HCT116 (cell line): Measurements from ENCODE around the gene PRMT7. TPM values are rescaled to one million over a fixed set of nuclear protein-coding genes. Genes with fewer than 3 reads are reported as not detected.

Experiments used
- ATAC-seq: fragments of 200-7000 bp; cut with Tn5 transposase; 2 replicates; pipeline ENCODE4 v1.9.1; 2020; ENCODE audit warnings: mild to moderate bottlenecking, moderate library complexity
- BruUV-seq: library from RNA; stranded (reverse); fragments of 400-500 nt; replicated peaks from 2 replicates; lab custom pipeline; 2021; lab: Mats Ljungman, UMichigan
- CTCF ChIA-PET: fragments of 300-600 bp; sonication (Branson Sonifier 250); formaldehyde crosslinking; loops from one replicate; lab custom pipeline; 2021; ENCODE audit warnings: antibody characterized with exemption; lab: Charles Lee
- POLR2A ChIA-PET: fragments of 300-600, 350-600 bp; sonication (Branson Sonifier 250); formaldehyde crosslinking; loops from one replicate; lab custom pipeline; 2021; ENCODE audit warnings: antibody characterized with exemption; lab: Charles Lee
- RAD21 ChIA-PET, 2 experiments: fragments of 300-600 bp; sonication (Branson Sonifier 250); formaldehyde crosslinking; loops; one replicate each; lab custom pipeline; 2023; ENCODE audit warnings: low total read pairs in 2 of 2; ENCODE audit not compliant: uncharacterized antibody in 2 of 2, unreplicated experiment in 2 of 2, low non-redundant PET in 1 of 2; lab: Charles Lee
- DNase-seq: peaks from one replicate; pipeline ENCODE4 v3.0.0-alpha.2; 2010; ENCODE audit warnings: low read depth, low spot score
- H2AFZ ChIP-seq: fragments of 200-600 bp; shearing (Covaris generic), sonication (generic); 2 replicates; pipeline ENCODE4 v1.6.1; 2017; ENCODE audit warnings: low read depth, mixed run types, mixed read lengths, antibody characterized with exemption, low read length; ENCODE audit not compliant: poor library complexity, severe bottlenecking
- H3K27ac ChIP-seq: 2 replicates; pipeline ENCODE4 v1.5.1; 2012; ENCODE audit warnings: low read depth, low read length
- H3K27me3 ChIP-seq: fragments of 200-600 bp; sonication (generic); 2 replicates; pipeline ENCODE4 v1.6.1; 2016; ENCODE audit warnings: mixed run types, low read length, mixed read lengths; ENCODE audit not compliant: insufficient read depth
- H3K36me3 ChIP-seq, 2 experiments: fragments of 200-500 bp in 1 of 2; fragments of 200-600 bp in 1 of 2; sonication (Bioruptor generic) in 1 of 2; sonication (generic) in 1 of 2; 2 replicates each; pipeline versions ENCODE4 v1.5.1 to v1.6.1; 2014 to 2016; ENCODE audit warnings: low read length in 2 of 2, inconsistent platforms in 1 of 2, mixed read lengths in 1 of 2, mixed run types in 1 of 2; ENCODE audit not compliant: insufficient read depth in 2 of 2, control insufficient read depth in 1 of 2
- H3K4me1 ChIP-seq, 2 experiments: fragments of 200-600 bp in 1 of 2; sonication (generic) in 1 of 2; 2 replicates each; pipeline versions ENCODE4 v1.5.1 to v1.6.1; 2012 to 2017; ENCODE audit warnings: low read length in 2 of 2, inconsistent platforms in 1 of 2, mild to moderate bottlenecking in 1 of 2, mixed read lengths in 1 of 2, mixed run types in 1 of 2, moderate library complexity in 1 of 2; ENCODE audit not compliant: insufficient read depth in 2 of 2, control insufficient read depth in 1 of 2
- H3K4me2 ChIP-seq: fragments of 200-600 bp; sonication (generic); 2 replicates; pipeline ENCODE4 v1.6.1; 2017; ENCODE audit warnings: mixed run types, low read length, mixed read lengths
- H3K4me3 ChIP-seq, 2 experiments: fragments of 200-600 bp in 1 of 2; sonication (generic) in 1 of 2; replicated peaks in 1 of 2; 2 replicates each; pipeline ENCODE4 v1.5.1; 2011 to 2016; ENCODE audit warnings: low read length in 2 of 2, control low read depth in 1 of 2, low read depth in 1 of 2, mild to moderate bottlenecking in 1 of 2, mixed read lengths in 1 of 2, mixed run types in 1 of 2
- H3K79me2 ChIP-seq: fragments of 200-600 bp; sonication (generic); 2 replicates; pipeline ENCODE4 v1.6.1; 2017; ENCODE audit warnings: mild to moderate bottlenecking, mixed run types, low read length, moderate library complexity, mixed read lengths; ENCODE audit not compliant: insufficient read depth
- H3K9ac ChIP-seq: fragments of 200-600 bp; sonication (generic); 2 replicates; pipeline ENCODE4 v1.6.1; 2016; ENCODE audit warnings: low read length, mixed read lengths
- H3K9me2 ChIP-seq: fragments of 200-600 bp; sonication (generic), shearing (Covaris generic); 2 replicates; pipeline ENCODE4 v1.6.1; 2017; ENCODE audit warnings: mixed run types, mild to moderate bottlenecking, moderate library complexity; ENCODE audit not compliant: insufficient read depth
- H3K9me3 ChIP-seq, 2 experiments: fragments of 200-500 bp in 1 of 2; fragments of 200-600 bp in 1 of 2; sonication (Bioruptor generic) in 1 of 2; sonication (generic) in 1 of 2; 2 replicates each; pipeline ENCODE4 v1.6.1; 2014 to 2017; ENCODE audit warnings: low read length in 2 of 2, mixed read lengths in 2 of 2, inconsistent platforms in 1 of 2, low read depth in 1 of 2, mild to moderate bottlenecking in 1 of 2, mixed run types in 1 of 2, moderate library complexity in 1 of 2; ENCODE audit not compliant: control insufficient read depth in 1 of 2, insufficient read depth in 1 of 2
- H4K20me1 ChIP-seq: fragments of 200-600 bp; sonication (generic), shearing (Covaris generic); 2 replicates; pipeline ENCODE4 v1.6.1; 2017; ENCODE audit warnings: mixed run types, mild to moderate bottlenecking, moderate library complexity; ENCODE audit not compliant: insufficient read depth
- EGR1 ChIP-seq: IDR thresholded peaks from 2 replicates; pipeline ENCODE4 v1.6.1; 2012; ENCODE audit warnings: low read depth
- ELF1 ChIP-seq: IDR thresholded peaks from 2 replicates; pipeline ENCODE4 v1.6.1; 2012; ENCODE audit warnings: low read depth, borderline replicate concordance
- EZH2phosphoT487 ChIP-seq: fragments of 200-600 bp; IDR thresholded peaks from 2 replicates; pipeline ENCODE4 v1.6.1; 2018; ENCODE audit warnings: antibody characterized with exemption, borderline replicate concordance
- FOSL1 ChIP-seq: IDR thresholded peaks from 2 replicates; pipeline ENCODE4 v1.6.1; 2012; ENCODE audit warnings: low read depth
- JUND ChIP-seq: IDR thresholded peaks from 2 replicates; pipeline ENCODE4 v1.6.1; 2012
- POLR2A ChIP-seq: IDR thresholded peaks from 2 replicates; pipeline ENCODE4 v1.7.0; 2011; ENCODE audit warnings: borderline replicate concordance; ENCODE audit not compliant: insufficient read depth, insufficient read length; ENCODE audit errors: extremely low read depth
- POLR2AphosphoS5 ChIP-seq: IDR thresholded peaks from 2 replicates; pipeline ENCODE4 v1.6.1; 2011; ENCODE audit warnings: mild to moderate bottlenecking, low read depth, low read length, moderate library complexity
- RAD21 ChIP-seq: IDR thresholded peaks from 2 replicates; pipeline ENCODE4 v1.6.1; 2012; ENCODE audit warnings: low read depth, mild to moderate bottlenecking
- SIN3A ChIP-seq: IDR thresholded peaks from 2 replicates; pipeline ENCODE4 v1.6.1; 2012; ENCODE audit warnings: low read depth
- SRF ChIP-seq: IDR thresholded peaks from 2 replicates; pipeline ENCODE4 v1.6.1; 2012; ENCODE audit warnings: low read depth
- TCF7L2 ChIP-seq: IDR thresholded peaks from 2 replicates; pipeline ENCODE4 v1.7.0; 2011; ENCODE audit warnings: borderline replicate concordance, inconsistent platforms; ENCODE audit not compliant: insufficient read depth, insufficient read length; ENCODE audit errors: extremely low read depth
- YY1 ChIP-seq: IDR thresholded peaks from 2 replicates; pipeline ENCODE4 v1.6.1; 2011; ENCODE audit warnings: low read length, low read depth, moderate library complexity, mild to moderate bottlenecking; ENCODE audit not compliant: insufficient replicate concordance; ENCODE audit errors: extremely low read depth
- ZNF274 ChIP-seq: fragments of 200-500 bp; sonication (Bioruptor generic); IDR thresholded peaks from 2 replicates; pipeline ENCODE4 v1.6.1; 2014; ENCODE audit warnings: mild to moderate bottlenecking, low read depth, low read length, inconsistent platforms
- intact Hi-C: fragments of 100-400 bp; cut with micrococcal nuclease; formaldehyde crosslinking; loops from 2 replicates; pipeline ENCODE4 v1.10.0; 2022
- total RNA-seq: library from RNA; stranded (reverse); gene quantifications from one replicate; pipeline ENCODE4 v1.2.1, GENCODE V29; 2021; ENCODE audit not compliant: unreplicated experiment
- TF ChIP-seq, protein P1 (sequence below): IDR thresholded peaks from 2 replicates; pipeline ENCODE4 v1.6.1; 2012

PRMT7 gene
- total RNA-seq, 1 experiment from 2014 or later = 34.4 TPM

DNA sequence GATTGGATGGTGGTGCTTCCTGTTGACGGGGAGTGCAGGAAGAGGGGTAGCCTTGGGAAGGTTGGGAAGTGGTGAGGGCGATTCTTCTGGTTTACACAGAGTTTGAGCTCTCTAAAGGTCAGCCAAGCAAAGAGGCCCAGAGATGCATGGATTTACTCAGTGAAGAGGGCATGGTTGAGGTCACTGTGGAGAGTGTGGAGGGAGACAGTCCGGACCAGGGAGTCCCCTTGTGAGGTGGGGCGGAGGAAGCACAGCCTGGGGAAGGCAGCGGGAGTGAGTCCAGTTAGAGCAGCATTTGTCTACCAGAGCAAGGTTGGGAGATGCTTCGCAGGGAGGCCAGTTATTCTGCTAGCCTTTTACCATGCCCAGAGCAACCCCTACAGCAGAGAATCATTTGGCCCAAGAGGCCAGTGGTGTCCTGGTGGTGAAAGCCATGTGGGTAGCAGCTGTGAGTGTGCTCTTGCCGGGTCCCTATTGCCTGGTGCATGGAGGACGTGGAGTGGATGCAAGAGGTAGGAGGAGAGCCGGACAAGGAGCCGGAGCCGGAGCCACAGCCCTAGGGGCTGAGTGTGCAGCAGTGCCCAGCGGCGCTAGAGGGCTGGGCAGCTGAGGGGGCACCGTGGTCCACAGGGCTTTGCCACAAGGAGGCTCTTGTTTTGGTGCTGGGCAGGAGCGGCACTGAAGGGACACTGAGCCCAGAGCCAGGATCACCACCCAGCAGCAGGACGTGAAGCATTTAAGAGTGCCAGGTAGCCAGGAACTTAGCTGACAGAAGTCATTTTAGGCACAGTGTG, 27.7 kb downstream of the PRMT7 start:
- ATAC-seq = no peak
- H3K4me3 ChIP-seq = no peak overlapping the region
- BruUV-seq = no TSS peak
- no peaks in the 10 kb centered on the region for H3K9me2 ChIP-seq
- peaks cover 18 to 27% of the 10 kb centered on the region in 2 experiments; a peak in 3 of 4 replicates for H3K36me3 ChIP-seq
- no peak overlapping the region for H3K27ac ChIP-seq
- no peaks in the 10 kb centered on the region for H3K4me1 ChIP-seq
- no peak overlapping the region for H3K9ac ChIP-seq
- DNase-seq = no peak
- ChIA-PET POLR2A (interaction anchor here (0.8 kb wide), 1 partner anchor 11 kb away, joined by 3 read pairs; no protein-coding TSS in a partner anchor), RAD21 (no interaction called here), CTCF (no interaction called here)
- no peak overlapping the region for H3K4me2 ChIP-seq
- H2AFZ ChIP-seq = no peak overlapping the region
- TF ChIP-seq EGR1 (no peak), POLR2A (no peak), EZH2phosphoT487 (no peak), TCF7L2 (no peak), SRF (no peak), JUND (no peak), SIN3A (no peak), FOSL1 (no peak), RAD21 (no peak), ELF1 (no peak), POLR2AphosphoS5 (no peak), ZNF274 (no peak), YY1 (no peak)
- TF ChIP-seq, protein P1, sequence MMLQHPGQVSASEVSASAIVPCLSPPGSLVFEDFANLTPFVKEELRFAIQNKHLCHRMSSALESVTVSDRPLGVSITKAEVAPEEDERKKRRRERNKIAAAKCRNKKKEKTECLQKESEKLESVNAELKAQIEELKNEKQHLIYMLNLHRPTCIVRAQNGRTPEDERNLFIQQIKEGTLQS = no peak
- H3K9me3 ChIP-seq = no peaks in the 10 kb centered on the region
- no peaks in the 10 kb centered on the region for H4K20me1 ChIP-seq
- intact Hi-C loops = no loop called here
- H3K27me3 ChIP-seq = no peaks in the 10 kb centered on the region
- no peaks in the 10 kb centered on the region for H3K79me2 ChIP-seq
